HCT116 (cell line): ENCODE data around the gene SIRT3. TPM values are rescaled to one million over a fixed set of nuclear protein-coding genes. Genes with fewer than 3 reads are reported as not detected.

Experiments
- ATAC-seq: fragments of 200-7000 bp; cut with Tn5 transposase; 2 replicates; pipeline ENCODE4 v1.9.1; 2020; ENCODE audit warnings: mild to moderate bottlenecking, moderate library complexity
- BruUV-seq: library from RNA; stranded (reverse); fragments of 400-500 nt; replicated peaks from 2 replicates; lab custom pipeline; 2021; lab: Mats Ljungman, UMichigan
- CTCF ChIA-PET: fragments of 300-600 bp; sonication (Branson Sonifier 250); formaldehyde crosslinking; loops from one replicate; lab custom pipeline; 2021; ENCODE audit warnings: antibody characterized with exemption; lab: Charles Lee
- POLR2A ChIA-PET: fragments of 300-600, 350-600 bp; sonication (Branson Sonifier 250); formaldehyde crosslinking; loops from one replicate; lab custom pipeline; 2021; ENCODE audit warnings: antibody characterized with exemption; lab: Charles Lee
- RAD21 ChIA-PET, 2 experiments: fragments of 300-600 bp; sonication (Branson Sonifier 250); formaldehyde crosslinking; loops; one replicate each; lab custom pipeline; 2023; ENCODE audit warnings: low total read pairs in 2 of 2; ENCODE audit not compliant: uncharacterized antibody in 2 of 2, unreplicated experiment in 2 of 2, low non-redundant PET in 1 of 2; lab: Charles Lee
- DNase-seq: peaks from one replicate; pipeline ENCODE4 v3.0.0-alpha.2; 2010; ENCODE audit warnings: low read depth, low spot score
- H2AFZ ChIP-seq: fragments of 200-600 bp; shearing (Covaris generic), sonication (generic); 2 replicates; pipeline ENCODE4 v1.6.1; 2017; ENCODE audit warnings: low read depth, mixed run types, mixed read lengths, antibody characterized with exemption, low read length; ENCODE audit not compliant: poor library complexity, severe bottlenecking
- H3K27ac ChIP-seq: 2 replicates; pipeline ENCODE4 v1.5.1; 2012; ENCODE audit warnings: low read depth, low read length
- H3K27me3 ChIP-seq: fragments of 200-600 bp; sonication (generic); 2 replicates; pipeline ENCODE4 v1.6.1; 2016; ENCODE audit warnings: mixed run types, low read length, mixed read lengths; ENCODE audit not compliant: insufficient read depth
- H3K36me3 ChIP-seq, 2 experiments: fragments of 200-500 bp in 1 of 2; fragments of 200-600 bp in 1 of 2; sonication (Bioruptor generic) in 1 of 2; sonication (generic) in 1 of 2; 2 replicates each; pipeline versions ENCODE4 v1.5.1 to v1.6.1; 2014 to 2016; ENCODE audit warnings: low read length in 2 of 2, inconsistent platforms in 1 of 2, mixed read lengths in 1 of 2, mixed run types in 1 of 2; ENCODE audit not compliant: insufficient read depth in 2 of 2, control insufficient read depth in 1 of 2
- H3K4me1 ChIP-seq, 2 experiments: fragments of 200-600 bp in 1 of 2; sonication (generic) in 1 of 2; 2 replicates each; pipeline versions ENCODE4 v1.5.1 to v1.6.1; 2012 to 2017; ENCODE audit warnings: low read length in 2 of 2, inconsistent platforms in 1 of 2, mild to moderate bottlenecking in 1 of 2, mixed read lengths in 1 of 2, mixed run types in 1 of 2, moderate library complexity in 1 of 2; ENCODE audit not compliant: insufficient read depth in 2 of 2, control insufficient read depth in 1 of 2
- H3K4me2 ChIP-seq: fragments of 200-600 bp; sonication (generic); 2 replicates; pipeline ENCODE4 v1.6.1; 2017; ENCODE audit warnings: mixed run types, low read length, mixed read lengths
- H3K4me3 ChIP-seq, 2 experiments: fragments of 200-600 bp in 1 of 2; sonication (generic) in 1 of 2; replicated peaks in 1 of 2; 2 replicates each; pipeline ENCODE4 v1.5.1; 2011 to 2016; ENCODE audit warnings: low read length in 2 of 2, control low read depth in 1 of 2, low read depth in 1 of 2, mild to moderate bottlenecking in 1 of 2, mixed read lengths in 1 of 2, mixed run types in 1 of 2
- H3K79me2 ChIP-seq: fragments of 200-600 bp; sonication (generic); 2 replicates; pipeline ENCODE4 v1.6.1; 2017; ENCODE audit warnings: mild to moderate bottlenecking, mixed run types, low read length, moderate library complexity, mixed read lengths; ENCODE audit not compliant: insufficient read depth
- H3K9ac ChIP-seq: fragments of 200-600 bp; sonication (generic); 2 replicates; pipeline ENCODE4 v1.6.1; 2016; ENCODE audit warnings: low read length, mixed read lengths
- H3K9me2 ChIP-seq: fragments of 200-600 bp; sonication (generic), shearing (Covaris generic); 2 replicates; pipeline ENCODE4 v1.6.1; 2017; ENCODE audit warnings: mixed run types, mild to moderate bottlenecking, moderate library complexity; ENCODE audit not compliant: insufficient read depth
- H3K9me3 ChIP-seq, 2 experiments: fragments of 200-500 bp in 1 of 2; fragments of 200-600 bp in 1 of 2; sonication (Bioruptor generic) in 1 of 2; sonication (generic) in 1 of 2; 2 replicates each; pipeline ENCODE4 v1.6.1; 2014 to 2017; ENCODE audit warnings: low read length in 2 of 2, mixed read lengths in 2 of 2, inconsistent platforms in 1 of 2, low read depth in 1 of 2, mild to moderate bottlenecking in 1 of 2, mixed run types in 1 of 2, moderate library complexity in 1 of 2; ENCODE audit not compliant: control insufficient read depth in 1 of 2, insufficient read depth in 1 of 2
- H4K20me1 ChIP-seq: fragments of 200-600 bp; sonication (generic), shearing (Covaris generic); 2 replicates; pipeline ENCODE4 v1.6.1; 2017; ENCODE audit warnings: mixed run types, mild to moderate bottlenecking, moderate library complexity; ENCODE audit not compliant: insufficient read depth
- ATF3 ChIP-seq: IDR thresholded peaks from 2 replicates; pipeline ENCODE4 v1.6.1; 2012
- ELF1 ChIP-seq: IDR thresholded peaks from 2 replicates; pipeline ENCODE4 v1.6.1; 2012; ENCODE audit warnings: low read depth, borderline replicate concordance
- EZH2 ChIP-seq: fragments of 200-600 bp; sonication (generic); IDR thresholded peaks from 2 replicates; pipeline ENCODE4 v1.6.1; 2017; ENCODE audit warnings: antibody characterized with exemption, mixed run types
- EZH2phosphoT487 ChIP-seq: fragments of 200-600 bp; IDR thresholded peaks from 2 replicates; pipeline ENCODE4 v1.6.1; 2018; ENCODE audit warnings: antibody characterized with exemption, borderline replicate concordance
- JUND ChIP-seq: IDR thresholded peaks from 2 replicates; pipeline ENCODE4 v1.6.1; 2012
- POLR2AphosphoS5 ChIP-seq: IDR thresholded peaks from 2 replicates; pipeline ENCODE4 v1.6.1; 2011; ENCODE audit warnings: mild to moderate bottlenecking, low read depth, low read length, moderate library complexity
- SIN3A ChIP-seq: IDR thresholded peaks from 2 replicates; pipeline ENCODE4 v1.6.1; 2012; ENCODE audit warnings: low read depth
- SP1 ChIP-seq: IDR thresholded peaks from 2 replicates; pipeline ENCODE4 v1.6.1; 2012; ENCODE audit warnings: low read depth
- SRF ChIP-seq: IDR thresholded peaks from 2 replicates; pipeline ENCODE4 v1.6.1; 2012; ENCODE audit warnings: low read depth
- TCF7L2 ChIP-seq: IDR thresholded peaks from 2 replicates; pipeline ENCODE4 v1.7.0; 2011; ENCODE audit warnings: borderline replicate concordance, inconsistent platforms; ENCODE audit not compliant: insufficient read depth, insufficient read length; ENCODE audit errors: extremely low read depth
- ZNF274 ChIP-seq: fragments of 200-500 bp; sonication (Bioruptor generic); IDR thresholded peaks from 2 replicates; pipeline ENCODE4 v1.6.1; 2014; ENCODE audit warnings: mild to moderate bottlenecking, low read depth, low read length, inconsistent platforms
- intact Hi-C: fragments of 100-400 bp; cut with micrococcal nuclease; formaldehyde crosslinking; loops from 2 replicates; pipeline ENCODE4 v1.10.0; 2022
- total RNA-seq: library from RNA; stranded (reverse); gene quantifications from one replicate; pipeline ENCODE4 v1.2.1, GENCODE V29; 2021; ENCODE audit not compliant: unreplicated experiment
- TF ChIP-seq, protein P1 (sequence below): IDR thresholded peaks from 2 replicates; pipeline ENCODE4 v1.6.1; 2012
- TF ChIP-seq, protein P2 (sequence below): IDR thresholded peaks from 2 replicates; pipeline ENCODE4 v1.6.1; 2012; ENCODE audit warnings: low read depth
- TF ChIP-seq, protein P3 (sequence below): IDR thresholded peaks from 2 replicates; pipeline ENCODE4 v1.6.1; 2011; ENCODE audit warnings: mild to moderate bottlenecking, low read length, moderate library complexity; ENCODE audit not compliant: insufficient replicate concordance; ENCODE audit errors: extremely low read depth

The SIRT3 gene
- total RNA-seq, 1 experiment from 2014 or later, result 17.9 TPM

- no peaks in the 10 kb centered on the region for H3K79me2 ChIP-seq
- H3K9me2 ChIP-seq, result no peaks in the 10 kb centered on the region
- intact Hi-C loops, result no loop called here
- TF ChIP-seq, protein P1, sequence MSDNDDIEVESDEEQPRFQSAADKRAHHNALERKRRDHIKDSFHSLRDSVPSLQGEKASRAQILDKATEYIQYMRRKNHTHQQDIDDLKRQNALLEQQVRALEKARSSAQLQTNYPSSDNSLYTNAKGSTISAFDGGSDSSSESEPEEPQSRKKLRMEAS, result no peak
- TF ChIP-seq ZNF274, result no peak
- no peak for TF ChIP-seq ATF3
- no peak for TF ChIP-seq EZH2phosphoT487
- TF ChIP-seq POLR2AphosphoS5, result no peak
- TF ChIP-seq JUND, result no peak
- no peak for TF ChIP-seq SP1
- no peak for TF ChIP-seq SIN3A
- TF ChIP-seq, protein P2, sequence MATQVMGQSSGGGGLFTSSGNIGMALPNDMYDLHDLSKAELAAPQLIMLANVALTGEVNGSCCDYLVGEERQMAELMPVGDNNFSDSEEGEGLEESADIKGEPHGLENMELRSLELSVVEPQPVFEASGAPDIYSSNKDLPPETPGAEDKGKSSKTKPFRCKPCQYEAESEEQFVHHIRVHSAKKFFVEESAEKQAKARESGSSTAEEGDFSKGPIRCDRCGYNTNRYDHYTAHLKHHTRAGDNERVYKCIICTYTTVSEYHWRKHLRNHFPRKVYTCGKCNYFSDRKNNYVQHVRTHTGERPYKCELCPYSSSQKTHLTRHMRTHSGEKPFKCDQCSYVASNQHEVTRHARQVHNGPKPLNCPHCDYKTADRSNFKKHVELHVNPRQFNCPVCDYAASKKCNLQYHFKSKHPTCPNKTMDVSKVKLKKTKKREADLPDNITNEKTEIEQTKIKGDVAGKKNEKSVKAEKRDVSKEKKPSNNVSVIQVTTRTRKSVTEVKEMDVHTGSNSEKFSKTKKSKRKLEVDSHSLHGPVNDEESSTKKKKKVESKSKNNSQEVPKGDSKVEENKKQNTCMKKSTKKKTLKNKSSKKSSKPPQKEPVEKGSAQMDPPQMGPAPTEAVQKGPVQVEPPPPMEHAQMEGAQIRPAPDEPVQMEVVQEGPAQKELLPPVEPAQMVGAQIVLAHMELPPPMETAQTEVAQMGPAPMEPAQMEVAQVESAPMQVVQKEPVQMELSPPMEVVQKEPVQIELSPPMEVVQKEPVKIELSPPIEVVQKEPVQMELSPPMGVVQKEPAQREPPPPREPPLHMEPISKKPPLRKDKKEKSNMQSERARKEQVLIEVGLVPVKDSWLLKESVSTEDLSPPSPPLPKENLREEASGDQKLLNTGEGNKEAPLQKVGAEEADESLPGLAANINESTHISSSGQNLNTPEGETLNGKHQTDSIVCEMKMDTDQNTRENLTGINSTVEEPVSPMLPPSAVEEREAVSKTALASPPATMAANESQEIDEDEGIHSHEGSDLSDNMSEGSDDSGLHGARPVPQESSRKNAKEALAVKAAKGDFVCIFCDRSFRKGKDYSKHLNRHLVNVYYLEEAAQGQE, result no peak
- TF ChIP-seq, protein P3, sequence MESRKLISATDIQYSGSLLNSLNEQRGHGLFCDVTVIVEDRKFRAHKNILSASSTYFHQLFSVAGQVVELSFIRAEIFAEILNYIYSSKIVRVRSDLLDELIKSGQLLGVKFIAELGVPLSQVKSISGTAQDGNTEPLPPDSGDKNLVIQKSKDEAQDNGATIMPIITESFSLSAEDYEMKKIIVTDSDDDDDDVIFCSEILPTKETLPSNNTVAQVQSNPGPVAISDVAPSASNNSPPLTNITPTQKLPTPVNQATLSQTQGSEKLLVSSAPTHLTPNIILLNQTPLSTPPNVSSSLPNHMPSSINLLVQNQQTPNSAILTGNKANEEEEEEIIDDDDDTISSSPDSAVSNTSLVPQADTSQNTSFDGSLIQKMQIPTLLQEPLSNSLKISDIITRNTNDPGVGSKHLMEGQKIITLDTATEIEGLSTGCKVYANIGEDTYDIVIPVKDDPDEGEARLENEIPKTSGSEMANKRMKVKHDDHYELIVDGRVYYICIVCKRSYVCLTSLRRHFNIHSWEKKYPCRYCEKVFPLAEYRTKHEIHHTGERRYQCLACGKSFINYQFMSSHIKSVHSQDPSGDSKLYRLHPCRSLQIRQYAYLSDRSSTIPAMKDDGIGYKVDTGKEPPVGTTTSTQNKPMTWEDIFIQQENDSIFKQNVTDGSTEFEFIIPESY, result no peak
- TF ChIP-seq ELF1, result no peak
- no peak for TF ChIP-seq EZH2
- no peak for TF ChIP-seq SRF
- no peak for TF ChIP-seq TCF7L2
- ChIA-PET RAD21 (no interaction called here), CTCF (no interaction called here), POLR2A (interaction anchor here (0.6 kb wide), 1 partner anchor 10 kb away, joined by 3 read pairs; no protein-coding TSS in a partner anchor)
- BruUV-seq, result no TSS peak
- no peaks in the 10 kb centered on the region for H4K20me1 ChIP-seq
- no peaks in the 10 kb centered on the region for H3K36me3 ChIP-seq
- no peak overlapping the region for H3K9ac ChIP-seq
- H3K9me3 ChIP-seq, result no peaks in the 10 kb centered on the region
- no peaks in the 10 kb centered on the region for H3K4me1 ChIP-seq
- no peaks in the 10 kb centered on the region for H3K27me3 ChIP-seq
- ATAC-seq (no peak), DNase-seq (no peak)
- no peak overlapping the region for H3K4me2 ChIP-seq
- H3K4me3 ChIP-seq, result no peak overlapping the region
- H3K27ac ChIP-seq, result no peak overlapping the region
- H2AFZ ChIP-seq, result no peak overlapping the region
These were observed 12.3 kb downstream of the SIRT3 start for GRCh38 chr11:223884-224283.
